ENCODE results near the gene MMP24. TPM values are rescaled to one million over a fixed set of nuclear protein-coding genes. Genes with fewer than 3 reads are reported as not detected.
"Not testable (repeated sequence)": the region's sequence is repeated elsewhere in the genome, so short reads cannot be mapped to it uniquely, and the experiment has no call there.

The MMP24 gene
- total RNA-seq, 2 donors from 2014 or later, result 0.96 to 1.7 TPM

DNA sequence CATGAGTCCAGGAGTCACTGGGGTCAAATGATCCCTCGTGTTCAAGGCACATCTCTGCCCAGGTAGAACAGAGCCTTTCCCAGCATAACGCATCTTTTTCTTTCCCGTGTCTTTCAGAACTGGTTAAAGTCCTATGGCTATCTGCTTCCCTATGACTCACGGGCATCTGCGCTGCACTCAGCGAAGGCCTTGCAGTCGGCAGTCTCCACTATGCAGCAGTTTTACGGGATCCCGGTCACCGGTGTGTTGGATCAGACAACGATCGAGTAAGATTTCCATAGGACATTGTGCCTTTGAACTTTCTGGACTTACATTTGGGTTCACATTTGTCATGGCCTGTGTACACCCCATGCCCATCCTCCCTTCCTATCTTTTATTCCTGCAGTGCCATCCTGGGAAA lies 20.2 kb downstream of the MMP24 start:
- H3K4me3 ChIP-seq, result no peak overlapping the region
- 91% methylated on average over 12 of the region's 12 CpGs for WGBS

GRCh38 chr20:35248641-35249475 lies 22.4 kb downstream of the MMP24 start:
- 68% methylated on average over 9 of the region's 9 CpGs for WGBS

More for the DNA sequence above, 20.2 kb downstream of the MMP24 start:
- TF ChIP-seq POLR2A (IDR thresholded peaks at IDR 0.05), result no peak
- no peak for TF ChIP-seq POLR2AphosphoS5 (IDR thresholded peaks at IDR 0.05)
- H3K9me3 ChIP-seq, result no peaks in the 10 kb centered on the region
- no peaks in the 10 kb centered on the region for H3K36me3 ChIP-seq
- no peak for DNase-seq (ENCODE audit: low spot score)
- no peak overlapping the region for H3K27ac ChIP-seq
- H3K4me1 ChIP-seq (replicated peaks), result no peaks in the 10 kb centered on the region
- H3K27me3 ChIP-seq (replicated peaks; ENCODE audit: insufficient read depth), result no peaks in the 10 kb centered on the region
- intact Hi-C loops (cut with DNase I), result no loop called here

GRCh38 chr20:35251613-35251940 lies 25.1 kb downstream of the MMP24 start:
- Histone ChIP-seq H3K4me3 (no peak overlapping the region), H3K27me3 (replicated peaks; ENCODE audit: insufficient read depth) (no peaks in the 10 kb centered on the region), H3K36me3 (no peaks in the 10 kb centered on the region), H3K27ac (no peak overlapping the region), H3K9me3 (no peaks in the 10 kb centered on the region), H3K4me1 (replicated peaks) (no peaks in the 10 kb centered on the region)
- TF ChIP-seq CTCF (IDR thresholded peaks at IDR 0.05), result no peak
- TF ChIP-seq POLR2AphosphoS5 (IDR thresholded peaks at IDR 0.05), result no peak
- no peak for TF ChIP-seq POLR2A (IDR thresholded peaks at IDR 0.05)
- DNase-seq (ENCODE audit: low spot score), result no peak
- intact Hi-C loops (cut with DNase I), result no loop called here
- WGBS, result 90% methylated on average over 2 of the region's 2 CpGs

More at GRCh38 chr20:35248641-35249475, 22.4 kb downstream of the MMP24 start:
- no peak overlapping the region for H3K27ac ChIP-seq
- no peaks in the 10 kb centered on the region for H3K4me1 ChIP-seq (replicated peaks)
- no peak overlapping the region for H3K4me3 ChIP-seq
- no peaks in the 10 kb centered on the region for H3K36me3 ChIP-seq
- TF ChIP-seq POLR2A (IDR thresholded peaks at IDR 0.05) (no peak), CTCF (IDR thresholded peaks at IDR 0.05) (no peak), POLR2AphosphoS5 (IDR thresholded peaks at IDR 0.05) (no peak)
- no peaks in the 10 kb centered on the region for H3K9me3 ChIP-seq
- DNase-seq (ENCODE audit: low spot score), result no peak
- H3K27me3 ChIP-seq (replicated peaks; ENCODE audit: insufficient read depth), result no peaks in the 10 kb centered on the region
- intact Hi-C loops (cut with DNase I), result no loop called here

DNA sequence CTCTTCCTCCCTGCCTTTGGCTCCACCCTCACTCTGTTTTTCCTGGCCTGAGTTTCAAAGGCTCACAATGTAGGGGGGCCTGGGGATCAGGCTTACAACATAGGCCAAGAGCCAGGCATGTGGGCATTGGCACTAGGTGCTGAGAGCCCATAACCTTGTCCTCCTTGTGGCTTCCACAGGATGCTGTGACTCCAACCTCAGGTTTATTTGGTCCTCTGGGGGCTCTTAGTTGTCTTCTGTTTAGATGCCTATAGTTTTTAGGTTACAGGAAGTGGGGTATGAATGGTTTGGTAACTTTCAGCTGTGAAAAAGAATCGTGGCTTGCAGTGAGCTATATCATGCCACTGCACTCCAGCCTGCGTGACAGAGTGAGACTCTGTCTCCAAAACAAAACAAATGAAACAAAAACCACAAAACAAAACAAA lies 25.6 kb downstream of the MMP24 start:
- WGBS, result 54% methylated on average over 2 of the region's 2 CpGs

DNA sequence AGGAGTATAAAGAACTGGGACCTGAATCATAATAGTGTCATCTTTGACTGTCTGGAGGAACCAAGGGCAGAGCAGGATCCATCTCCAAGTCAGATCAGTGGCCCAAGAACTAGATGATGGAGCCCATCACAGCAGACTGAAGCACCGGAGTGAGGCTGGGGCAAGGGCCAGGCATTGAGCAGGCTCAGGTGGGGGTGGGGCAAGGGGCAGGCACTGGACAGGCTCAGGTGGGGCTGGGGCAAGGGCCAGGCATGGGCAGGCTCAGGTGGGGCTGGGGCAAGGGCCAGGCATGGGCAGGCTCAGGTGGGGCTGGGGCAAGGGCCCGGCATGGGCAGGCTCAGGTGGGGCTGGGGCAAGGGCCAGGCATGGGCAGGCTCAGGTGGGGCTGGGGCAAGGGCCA lies 26.1 kb downstream of the MMP24 start:
- H3K27me3 ChIP-seq (replicated peaks; ENCODE audit: insufficient read depth); H3K4me1 ChIP-seq (replicated peaks); H3K36me3 ChIP-seq; H3K27ac ChIP-seq; H3K4me3 ChIP-seq; DNase-seq (ENCODE audit: low spot score); intact Hi-C loops (cut with DNase I); H3K9me3 ChIP-seq: not testable (repeated sequence)
- WGBS, result 70% methylated on average over 1 of the region's 2 CpGs

More for the DNA sequence above, 25.6 kb downstream of the MMP24 start:
- Histone ChIP-seq H3K27me3 (replicated peaks; ENCODE audit: insufficient read depth) (no peaks in the 10 kb centered on the region), H3K4me3 (no peak overlapping the region), H3K9me3 (no peaks in the 10 kb centered on the region), H3K4me1 (replicated peaks) (no peaks in the 10 kb centered on the region), H3K27ac (no peak overlapping the region), H3K36me3 (no peaks in the 10 kb centered on the region)
- TF ChIP-seq POLR2A (IDR thresholded peaks at IDR 0.05) (no peak), CTCF (IDR thresholded peaks at IDR 0.05) (no peak), POLR2AphosphoS5 (IDR thresholded peaks at IDR 0.05) (no peak)
- intact Hi-C loops (cut with DNase I), result no loop called here
- DNase-seq (ENCODE audit: low spot score), result no peak

GRCh38 chr20:35253010-35253409 lies 26.5 kb downstream of the MMP24 start:
- no peaks in the 10 kb centered on the region for H3K4me1 ChIP-seq (replicated peaks)
- H3K27ac ChIP-seq, result no peak overlapping the region
- H3K27me3 ChIP-seq (replicated peaks; ENCODE audit: insufficient read depth), result no peaks in the 10 kb centered on the region
- intact Hi-C loops (cut with DNase I), result no loop called here
- H3K4me3 ChIP-seq, result no peak overlapping the region
- no peak for DNase-seq (ENCODE audit: low spot score)
- WGBS, result 71% methylated on average over 3 of the region's 3 CpGs
- no peaks in the 10 kb centered on the region for H3K9me3 ChIP-seq
- H3K36me3 ChIP-seq, result no peaks in the 10 kb centered on the region
- no peak for TF ChIP-seq CTCF (IDR thresholded peaks at IDR 0.05)
- no peak for TF ChIP-seq POLR2A (IDR thresholded peaks at IDR 0.05)
- TF ChIP-seq POLR2AphosphoS5 (IDR thresholded peaks at IDR 0.05), result no peak

All from prostate gland (tissue), 2 donors.